ENCODE measurements around the gene ASF1B.

DNA sequence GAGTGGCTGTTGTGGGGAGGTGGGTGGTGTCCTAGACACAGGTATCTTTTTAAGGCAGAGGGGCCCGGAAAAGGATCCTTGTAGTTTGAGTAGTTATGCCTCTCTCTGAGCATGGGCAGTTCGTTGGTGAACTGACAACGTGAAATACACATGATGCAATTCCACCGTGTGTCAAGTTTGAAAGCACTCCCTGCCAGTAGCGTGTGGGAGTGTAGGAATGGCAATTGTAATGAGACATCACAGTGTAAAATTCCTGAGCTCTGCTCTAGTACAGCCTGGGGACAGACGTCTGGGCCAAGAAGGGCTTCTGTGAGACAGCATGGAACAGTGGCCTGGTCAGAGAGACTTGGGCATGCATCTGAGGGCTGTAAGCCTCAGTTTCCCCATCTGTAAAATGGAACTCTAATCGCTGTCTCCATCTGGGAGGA is 10.4 kb upstream of the ASF1B start:
- TF ChIP-seq EP300 (IDR thresholded peaks at IDR 0.05) (no peak), POLR2AphosphoS5 (IDR thresholded peaks at IDR 0.05) (no peak)

Data from upper lobe of left lung (tissue), 4 donors.